Colon (tissue), 2 donors: ENCODE measurements around the gene SERPINH1.

ENCODE experiments used
- FAIRE-seq: peaks from 2 replicates; lab custom pipeline; 2012; peaks lifted over from hg19 to GRCh38; lab: Jason Lieb, UNC
- donor health status: control.
- donor health status: control.

SERPINH1 gene

DNA sequence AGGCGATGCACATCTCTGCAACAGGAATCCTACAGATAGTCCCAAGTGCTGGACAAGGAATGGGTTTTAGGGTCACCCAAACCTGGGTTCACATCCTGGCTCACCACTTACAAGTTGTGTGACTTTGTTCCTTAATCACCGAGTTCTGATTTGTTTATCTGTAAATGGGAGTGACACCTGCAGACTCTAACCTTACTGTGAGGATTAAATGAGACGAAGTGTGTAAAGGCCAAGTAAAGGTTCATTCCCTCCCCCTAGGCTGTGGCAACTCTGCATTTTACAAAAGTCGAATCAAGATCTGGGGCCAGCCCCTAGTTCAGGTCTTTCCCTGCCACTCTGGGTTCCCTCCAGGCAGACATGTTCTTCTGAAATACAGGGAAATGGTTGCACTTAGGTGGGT is 34.9 kb downstream of the SERPINH1 start:
- no peak for FAIRE-seq

DNA sequence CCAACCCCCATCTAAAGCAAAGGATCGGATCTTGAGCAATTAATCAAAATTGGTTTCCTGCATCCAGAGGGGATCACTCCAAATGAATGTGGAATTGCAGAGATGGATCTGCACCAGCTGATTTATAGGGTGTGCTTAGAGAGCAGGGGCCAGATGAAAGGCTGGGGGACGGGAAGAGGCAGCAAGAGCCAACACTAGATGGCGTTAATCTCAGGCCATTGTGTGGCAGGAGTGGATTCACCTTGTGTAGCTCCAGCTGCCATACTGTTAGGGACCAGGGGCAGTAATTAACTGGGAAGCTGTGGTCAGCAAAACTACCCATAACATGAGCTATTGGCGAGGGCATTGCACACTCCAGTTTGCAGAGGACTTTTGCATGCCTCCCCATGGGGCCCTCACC is 35.6 kb downstream of the SERPINH1 start:
- FAIRE-seq: no peak

DNA sequence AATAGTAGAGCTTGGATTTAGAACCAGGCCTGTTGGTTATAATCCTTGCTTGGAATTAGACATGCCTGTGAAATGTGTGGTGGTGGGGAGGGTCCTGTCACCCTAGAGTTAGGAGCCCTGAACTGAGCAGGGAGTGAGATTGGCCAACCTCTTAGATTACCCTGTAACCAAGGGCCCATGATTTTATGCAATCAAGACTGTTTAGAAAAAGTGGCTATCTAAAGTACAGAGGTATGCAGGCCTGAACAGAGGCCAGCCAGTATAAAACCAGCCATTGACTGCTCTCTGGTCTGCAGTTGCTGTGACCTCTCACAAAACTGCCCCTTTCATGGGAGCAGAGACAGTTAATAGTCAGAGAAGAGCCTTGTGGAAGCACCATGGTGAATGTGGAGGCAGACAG is 36.2 kb downstream of the SERPINH1 start:
- no peak for FAIRE-seq

DNA sequence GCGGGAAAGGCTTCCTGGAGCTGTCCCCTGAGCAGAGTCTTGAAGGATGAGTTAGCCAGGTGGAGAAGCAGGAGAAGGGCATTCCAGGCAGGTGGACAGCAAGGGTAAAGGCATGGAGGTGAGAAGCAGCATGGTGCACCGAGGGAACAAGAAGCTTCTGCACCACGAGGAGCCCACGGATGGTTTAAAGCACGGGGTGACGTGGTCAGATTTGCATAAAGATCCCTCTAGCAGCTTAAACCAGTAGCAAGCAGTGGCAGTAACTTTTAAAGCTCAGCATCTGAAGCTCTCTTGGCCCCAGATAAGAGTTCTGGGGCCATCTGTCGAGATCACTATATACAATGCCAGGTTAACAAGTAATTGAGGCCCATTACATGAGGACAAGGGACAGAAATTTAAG is 36.8 kb downstream of the SERPINH1 start:
- FAIRE-seq: no peak

DNA sequence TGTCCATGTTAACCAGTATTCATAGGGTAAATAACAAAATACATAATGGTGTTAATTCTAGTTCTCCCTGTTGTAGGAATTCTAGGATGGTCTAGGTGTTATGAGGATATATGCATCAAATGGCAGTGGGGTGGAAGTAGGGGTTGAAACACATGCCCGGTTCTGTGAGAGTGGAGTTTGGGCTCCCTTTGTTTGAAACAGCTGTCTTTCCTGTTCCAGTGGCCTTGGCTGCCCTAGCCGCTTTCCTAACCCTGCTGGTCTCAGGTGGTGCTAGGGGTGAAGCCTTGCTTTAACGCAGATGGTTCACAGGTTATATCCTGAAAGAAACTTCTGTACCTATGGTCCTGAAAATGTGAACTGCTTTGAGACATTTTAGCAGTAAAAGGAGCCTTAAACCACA is 38.3 kb downstream of the SERPINH1 start:
- no peak for FAIRE-seq

DNA sequence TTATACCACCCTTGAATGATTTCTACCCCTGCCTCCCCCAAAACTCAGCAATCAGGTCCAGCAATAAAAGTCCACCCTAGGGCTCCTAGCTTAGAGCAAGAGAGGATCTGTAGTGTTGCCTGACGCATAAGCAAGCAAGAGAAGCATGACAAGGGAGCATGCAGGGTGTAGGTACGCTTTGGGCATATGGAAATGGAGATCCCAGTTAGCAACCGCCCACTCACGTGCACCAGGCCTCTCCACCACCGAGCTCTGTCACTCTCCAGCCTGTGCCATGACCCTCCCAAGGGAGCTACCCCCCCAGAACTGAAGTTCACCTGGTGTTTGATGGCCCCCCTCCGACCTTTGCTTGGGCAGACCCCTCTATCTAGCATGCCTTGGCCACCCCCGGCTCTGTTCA is 39.4 kb downstream of the SERPINH1 start:
- FAIRE-seq: no peak

DNA sequence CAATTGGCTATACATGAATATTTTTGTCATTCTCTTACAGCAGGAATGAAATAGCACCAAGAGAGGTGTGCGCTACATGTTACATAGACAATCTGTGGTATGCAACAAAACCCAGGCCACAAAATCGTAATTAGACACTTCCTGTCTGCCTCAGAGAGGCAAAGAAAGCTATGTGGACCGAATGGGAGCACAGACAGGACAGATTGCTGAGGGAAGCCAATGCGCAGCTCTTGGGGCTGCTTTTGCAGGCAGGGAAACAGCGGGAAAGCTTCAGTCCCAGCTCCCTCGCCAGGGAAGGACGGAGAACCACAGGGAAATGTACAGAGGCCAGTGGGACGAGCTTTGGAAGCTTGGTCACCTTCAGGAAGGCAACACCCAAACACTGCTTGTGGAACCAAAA is 40.9 kb downstream of the SERPINH1 start:
- no peak for FAIRE-seq

DNA sequence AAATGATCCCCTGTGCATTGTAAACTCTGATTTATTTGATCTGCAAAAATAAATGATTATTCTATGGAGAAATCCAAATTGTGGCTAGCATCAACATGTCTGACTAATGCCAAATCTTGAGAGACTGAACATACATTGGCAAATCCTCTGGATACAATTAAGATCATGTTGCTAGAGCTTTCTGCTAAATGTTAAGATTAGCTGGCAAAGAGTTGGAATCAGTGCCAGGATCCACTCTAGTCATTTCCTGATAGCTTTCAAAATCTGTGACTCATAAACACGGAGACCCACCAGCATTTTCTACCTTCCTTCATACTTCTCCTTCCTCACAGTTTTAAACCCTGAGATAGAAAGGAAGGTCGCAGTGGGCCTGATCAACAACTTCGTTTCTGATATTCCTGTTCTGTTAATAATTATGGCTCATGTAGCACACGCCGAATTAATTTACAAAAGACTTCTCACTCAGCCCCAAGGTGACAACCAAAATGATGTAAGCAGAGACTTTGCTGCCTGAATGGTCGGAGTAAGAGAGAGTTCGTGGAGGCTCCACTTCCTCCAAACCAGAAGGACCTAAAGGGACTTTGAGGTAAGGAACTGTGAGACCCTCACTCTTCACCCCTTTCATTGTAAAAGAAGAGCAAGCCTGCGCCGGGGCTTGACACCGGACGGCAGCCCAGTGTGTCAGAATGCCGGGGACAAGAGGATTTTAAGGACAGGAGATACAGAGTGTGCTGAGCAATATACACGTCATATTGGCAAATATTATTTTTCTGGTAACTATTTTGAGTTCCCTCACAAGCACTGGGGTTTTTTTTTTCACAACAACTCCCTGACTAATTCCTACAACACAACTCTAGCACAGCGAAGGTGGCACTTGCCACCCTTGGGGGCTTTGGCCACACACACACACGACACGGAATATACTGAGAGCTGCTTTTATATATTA is 42.0 kb downstream of the SERPINH1 start:
- FAIRE-seq: no peak

DNA sequence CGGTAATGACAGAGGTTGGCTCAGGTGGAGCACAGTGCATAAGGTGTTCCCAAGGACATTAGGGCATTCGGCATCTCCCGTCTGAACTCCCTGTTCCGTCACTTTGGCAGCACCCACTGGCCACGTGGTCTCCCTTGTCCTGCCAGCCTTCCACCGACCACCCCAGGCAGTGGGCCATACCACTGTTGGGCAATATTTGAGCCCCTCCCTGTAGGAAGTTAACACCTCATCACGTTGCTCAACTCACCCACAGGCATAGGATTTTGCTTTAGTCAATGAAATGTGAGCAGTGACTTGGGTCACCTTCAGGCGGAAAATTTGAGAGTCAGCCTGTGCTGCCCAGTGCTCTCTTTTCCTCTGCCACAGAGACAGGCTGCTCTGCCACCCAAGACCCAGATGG is 44.0 kb downstream of the SERPINH1 start:
- no peak for FAIRE-seq

DNA sequence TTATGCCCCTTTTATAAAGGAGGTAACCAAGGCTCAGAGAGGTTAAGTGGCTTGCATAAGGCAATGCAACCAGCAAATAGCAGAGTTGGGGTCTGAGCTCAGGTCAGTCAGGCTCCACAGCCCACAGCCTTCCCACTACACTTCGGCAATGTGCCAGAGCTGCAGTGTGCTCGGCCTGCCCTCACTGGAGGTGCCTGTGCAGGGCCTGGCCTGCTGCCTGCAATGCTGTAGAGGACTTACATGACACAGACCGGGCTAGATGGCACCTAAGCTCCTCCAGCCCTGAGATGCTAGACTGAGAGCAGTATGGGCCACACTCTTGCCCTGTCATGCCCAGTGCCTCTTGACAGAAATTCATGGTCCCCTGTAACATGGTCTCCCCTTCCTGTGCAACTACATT is 49.8 kb downstream of the SERPINH1 start:
- no peak for FAIRE-seq

DNA sequence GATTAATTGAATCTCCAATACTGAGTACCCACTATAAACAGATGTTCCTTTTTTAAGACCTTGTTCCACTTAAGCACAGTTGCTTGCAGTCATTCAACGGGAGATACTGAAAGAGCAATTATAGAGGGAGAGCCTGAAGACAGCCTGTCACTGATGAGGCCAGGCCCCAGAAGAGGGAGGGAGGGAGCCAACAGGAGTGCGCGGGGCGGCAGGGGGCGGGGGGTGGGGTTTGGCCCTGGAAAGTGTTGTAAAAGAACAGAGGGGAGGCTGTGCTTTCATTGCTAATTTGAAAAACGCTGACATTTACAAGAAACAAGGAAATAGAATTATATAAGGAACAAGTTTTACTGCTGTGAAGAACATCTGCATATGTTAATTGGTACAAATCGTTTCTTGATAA is 53.7 kb downstream of the SERPINH1 start:
- no peak for FAIRE-seq

DNA sequence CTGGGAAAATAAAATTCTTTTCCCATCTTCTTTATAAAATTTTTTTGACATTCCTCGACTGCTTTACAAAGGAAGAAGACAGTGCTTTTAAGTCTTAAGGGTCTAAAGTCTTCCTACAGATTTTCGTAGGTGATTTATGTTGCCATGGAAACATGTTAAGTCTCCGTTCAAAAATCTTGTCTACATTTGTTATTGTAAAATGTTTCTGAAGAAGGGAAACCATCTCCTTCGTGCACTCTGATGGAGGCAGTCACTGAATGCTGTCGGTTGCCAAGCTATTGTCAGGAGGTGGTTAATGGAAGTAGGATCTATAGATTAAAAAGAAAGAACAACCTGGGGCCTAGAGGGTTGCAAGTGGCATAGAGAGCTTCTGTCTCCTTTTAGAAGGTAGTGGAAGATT is 54.2 kb downstream of the SERPINH1 start:
- no peak for FAIRE-seq
